ENCODE results near the gene VEGFC.

DNA sequence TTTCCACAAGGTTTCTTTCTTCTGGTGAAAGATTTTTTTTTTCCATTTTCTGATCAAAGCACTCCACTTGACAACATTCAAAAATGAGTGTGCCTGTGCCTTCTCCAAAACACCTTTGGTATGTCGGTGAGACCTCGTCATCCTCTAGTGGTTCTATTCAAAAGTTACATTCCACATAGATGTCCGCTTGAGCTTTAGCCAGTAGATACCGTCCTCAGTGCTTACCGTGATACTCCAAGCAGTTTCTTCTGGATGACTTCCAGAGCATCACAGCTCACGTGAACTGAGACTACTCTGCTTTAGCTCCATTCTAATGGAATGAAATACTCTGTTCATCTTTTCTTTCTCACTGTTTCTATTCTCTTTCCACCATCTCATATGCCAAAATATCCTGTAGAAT, 38.2 kb upstream of the VEGFC start:
- TF ChIP-seq CTCF (IDR thresholded peaks at IDR 0.05) (no peak), EZH2phosphoT487 (IDR thresholded peaks at IDR 0.05) (no peak), EZH2 (IDR thresholded peaks at IDR 0.05) (no peak)

Measured in neural progenitor cell (in vitro differentiated cells).